Sigmoid colon (tissue), 4 donors: ENCODE results near the gene CACNA1G.

Experiments
- CTCF ChIP-seq, 4 experiments: fragments of 450-650 bp in 3 of 4; fragments of 200-600 bp in 1 of 4; IDR thresholded peaks; one replicate each; pipeline ENCODE4 v1.5.1; 2016 to 2019; ENCODE audit warnings: antibody characterized with exemption in 4 of 4, mild to moderate bottlenecking in 3 of 4, moderate library complexity in 2 of 4
- POLR2AphosphoS5 ChIP-seq, 4 donors: sonication (generic); formaldehyde crosslinking; IDR thresholded peaks; one replicate each; pipeline ENCODE4 v1.6.1; 2017; ENCODE audit warnings: antibody characterized with exemption in 4 of 4

- TF ChIP-seq CTCF (IDR thresholded peaks at IDR 0.05), result no peak
- no peak for TF ChIP-seq POLR2AphosphoS5 (IDR thresholded peaks at IDR 0.05)
Observed at GRCh38 chr17:50587571-50587970, 27.1 kb downstream of the CACNA1G start.
